Sigmoid colon (tissue), 7 donors: ENCODE measurements around the gene SLC15A1. TPM values are rescaled to one million over a fixed set of nuclear protein-coding genes. Genes with fewer than 3 reads are reported as not detected.

Source experiments
- DNase-seq: peaks from one replicate; pipeline ENCODE4 v3.0.0-alpha.2; 2019
- H3K27ac ChIP-seq, 4 donors: fragments of 200-600 bp; sonication (generic); one replicate each; pipeline ENCODE4 v1.5.1; 2016 to 2019; ENCODE audit warnings: mild to moderate bottlenecking in 1 of 4
- H3K27me3 ChIP-seq, 3 donors: fragments of 200-600 bp; sonication (generic); one replicate each; pipeline ENCODE4 v1.5.1; 2019; ENCODE audit warnings: mild to moderate bottlenecking in 1 of 3
- H3K36me3 ChIP-seq, 4 donors: fragments of 200-600 bp; sonication (generic); one replicate each; pipeline ENCODE4 v1.5.1; 2016 to 2019
- H3K4me1 ChIP-seq, 4 donors: fragments of 200-600 bp; sonication (generic); one replicate each; pipeline ENCODE4 v1.5.1; 2017 to 2019
- H3K4me3 ChIP-seq, 4 donors: fragments of 200-600 bp; sonication (generic); one replicate each; pipeline ENCODE4 v1.5.1; 2017 to 2019; ENCODE audit warnings: mild to moderate bottlenecking in 2 of 4, moderate library complexity in 1 of 4
- H3K9me3 ChIP-seq, 4 donors: fragments of 200-600 bp in 3 of 4; sonication (generic) in 3 of 4; one replicate each; pipeline versions ENCODE4 v1.5.1 to v1.6.1; 2013 to 2019
- CTCF ChIP-seq, 4 experiments: fragments of 450-650 bp in 3 of 4; fragments of 200-600 bp in 1 of 4; IDR thresholded peaks; one replicate each; pipeline ENCODE4 v1.5.1; 2016 to 2019; ENCODE audit warnings: antibody characterized with exemption in 4 of 4, mild to moderate bottlenecking in 3 of 4, moderate library complexity in 2 of 4
- EP300 ChIP-seq, 4 donors: sonication (generic); formaldehyde crosslinking; IDR thresholded peaks; one replicate each; pipeline ENCODE4 v1.6.1; 2017; ENCODE audit warnings: antibody characterized with exemption in 4 of 4
- POLR2A ChIP-seq, 2 donors: fragments of 450-650 bp; IDR thresholded peaks; one replicate each; pipeline ENCODE4 v1.6.1; 2016; ENCODE audit warnings: antibody characterized with exemption in 2 of 2, mild to moderate bottlenecking in 2 of 2, moderate library complexity in 2 of 2
- POLR2AphosphoS5 ChIP-seq, 4 donors: sonication (generic); formaldehyde crosslinking; IDR thresholded peaks; one replicate each; pipeline ENCODE4 v1.6.1; 2017; ENCODE audit warnings: antibody characterized with exemption in 4 of 4
- whole genome bisulfite sequencing, 2 donors: extraction: QIAGEN DNeasy Blood & Tissue Kit; methylation state at CpG; one replicate each; pipeline ENCODE4 v1.1.7; 2013; 5-methylcytosine and 5-hydroxymethylcytosine counted together
- intact Hi-C: fragments of 100-400 bp; cut with DNase I; formaldehyde crosslinking; loops from one replicate; pipeline ENCODE4 v1.15.1; 2023
- polyA plus RNA-seq, 3 donors: library from polyadenylated mRNA; stranded (reverse); fragments of 200-250 nt; gene quantifications; one replicate each; pipeline ENCODE4 v1.2.3, GENCODE V29; 2013
- total RNA-seq, 4 donors: library from RNA; depleted of rRNA; stranded (reverse); fragments of >200 nt; gene quantifications; one replicate each; pipeline ENCODE4 v1.1.0, GENCODE V29; 2016
- donor health status: healthy with polysubstance abuse.
- donor health status: Bipolar disorder and iron deficiency.
- donor health status: healthy.

SLC15A1 gene
- total and polyA plus RNA-seq, 7 donors: under 0.01 to 11.1 (median 2.1) TPM; not detected in 2

- WGBS, 2 donors: 79 to 80% methylated on average over 8 of the region's 8 CpGs
Measured at GRCh38 chr13:98778749-98779148, 26.3 kb upstream of the SLC15A1 start.

GRCh38 chr13:98776644-98777043 is 24.2 kb upstream of the SLC15A1 start:
- Histone ChIP-seq H3K4me3 (no peak overlapping the region), H3K27ac (no peak overlapping the region), H3K27me3 (no peaks in the 10 kb centered on the region), H3K4me1 (no peaks in the 10 kb centered on the region), H3K36me3 (no peaks in the 10 kb centered on the region), H3K9me3 (no peaks in the 10 kb centered on the region)
- WGBS, 2 donors: 88 to 91% methylated on average over 5 of the region's 5 CpGs
- DNase-seq: no peak
- intact Hi-C loops: no loop called here
- TF ChIP-seq CTCF (IDR thresholded peaks at IDR 0.05): no peak
- TF ChIP-seq POLR2AphosphoS5 (IDR thresholded peaks at IDR 0.05): no peak
- no peak for TF ChIP-seq EP300 (IDR thresholded peaks at IDR 0.05)
- no peak for TF ChIP-seq POLR2A (IDR thresholded peaks at IDR 0.05)

More at GRCh38 chr13:98778749-98779148, 26.3 kb upstream of the SLC15A1 start:
- TF ChIP-seq CTCF (IDR thresholded peaks at IDR 0.05): no peak
- TF ChIP-seq POLR2AphosphoS5 (IDR thresholded peaks at IDR 0.05): no peak
- no peak for TF ChIP-seq POLR2A (IDR thresholded peaks at IDR 0.05)
- no peak for TF ChIP-seq EP300 (IDR thresholded peaks at IDR 0.05)
- Histone ChIP-seq H3K4me3 (no peak overlapping the region), H3K27me3 (no peaks in the 10 kb centered on the region), H3K4me1 (no peaks in the 10 kb centered on the region), H3K27ac (no peak overlapping the region), H3K36me3 (no peaks in the 10 kb centered on the region), H3K9me3 (no peaks in the 10 kb centered on the region)
- intact Hi-C loops: no loop called here
- no peak for DNase-seq

- no peaks in the 10 kb centered on the region for H3K36me3 ChIP-seq
- WGBS, 2 donors: 24 to 75% methylated on average over 22 of the region's 22 CpGs
Measured at GRCh38 chr13:98775844-98776598, 23.5 kb upstream of the SLC15A1 start.

GRCh38 chr13:98775386-98775785 is 22.9 kb upstream of the SLC15A1 start:
- no peaks in the 10 kb centered on the region for H3K27me3 ChIP-seq
- intact Hi-C loops: no loop called here
- no peak overlapping the region for H3K4me3 ChIP-seq
- DNase-seq: no peak
- H3K27ac ChIP-seq: no peak overlapping the region
- H3K36me3 ChIP-seq: no peaks in the 10 kb centered on the region
- 88 to 90% methylated on average over 15 of the region's 15 CpGs for WGBS, 2 donors
- no peaks in the 10 kb centered on the region for H3K9me3 ChIP-seq
- no peak for TF ChIP-seq POLR2A (IDR thresholded peaks at IDR 0.05)
- no peak for TF ChIP-seq POLR2AphosphoS5 (IDR thresholded peaks at IDR 0.05)
- TF ChIP-seq EP300 (IDR thresholded peaks at IDR 0.05): no peak
- TF ChIP-seq CTCF (IDR thresholded peaks at IDR 0.05): no peak
- H3K4me1 ChIP-seq: no peaks in the 10 kb centered on the region

More at GRCh38 chr13:98775844-98776598, 23.5 kb upstream of the SLC15A1 start:
- TF ChIP-seq POLR2AphosphoS5 (IDR thresholded peaks at IDR 0.05): no peak
- no peak for TF ChIP-seq CTCF (IDR thresholded peaks at IDR 0.05)
- TF ChIP-seq POLR2A (IDR thresholded peaks at IDR 0.05): no peak
- no peak for TF ChIP-seq EP300 (IDR thresholded peaks at IDR 0.05)
- intact Hi-C loops: no loop called here
- H3K9me3 ChIP-seq: no peaks in the 10 kb centered on the region
- no peaks in the 10 kb centered on the region for H3K27me3 ChIP-seq
- no peak overlapping the region for H3K4me3 ChIP-seq
- H3K4me1 ChIP-seq: no peaks in the 10 kb centered on the region
- H3K27ac ChIP-seq: no peak overlapping the region
- DNase-seq: no peak
